Loucy (cell line): ENCODE data around the gene DTNA.

Source experiments
- CTCF ChIP-seq: fragments of 200-600 bp; sonication (generic); conservative IDR thresholded peaks from 2 replicates; pipeline ENCODE4 v1.5.1; 2014; ENCODE audit warnings: mild to moderate bottlenecking, antibody characterized with exemption, low read length
- EZH2phosphoT487 ChIP-seq: fragments of 200-600 bp; IDR thresholded peaks from 2 replicates; pipeline ENCODE4 v1.6.1; 2018; ENCODE audit warnings: antibody characterized with exemption, mild to moderate bottlenecking, moderate library complexity, borderline replicate concordance

- no peak for TF ChIP-seq CTCF
- no peak for TF ChIP-seq EZH2phosphoT487
These were observed 86.0 kb downstream of the DTNA start for GRCh38 chr18:34796035-34796657.
